Measurements from ENCODE around the gene E2F7. TPM values are rescaled to one million over a fixed set of nuclear protein-coding genes. Genes with fewer than 3 reads are reported as not detected.
A peak's percentile ranks its signal among the peaks of the same experiment; 100 is the strongest.

E2F7 gene, protein sequence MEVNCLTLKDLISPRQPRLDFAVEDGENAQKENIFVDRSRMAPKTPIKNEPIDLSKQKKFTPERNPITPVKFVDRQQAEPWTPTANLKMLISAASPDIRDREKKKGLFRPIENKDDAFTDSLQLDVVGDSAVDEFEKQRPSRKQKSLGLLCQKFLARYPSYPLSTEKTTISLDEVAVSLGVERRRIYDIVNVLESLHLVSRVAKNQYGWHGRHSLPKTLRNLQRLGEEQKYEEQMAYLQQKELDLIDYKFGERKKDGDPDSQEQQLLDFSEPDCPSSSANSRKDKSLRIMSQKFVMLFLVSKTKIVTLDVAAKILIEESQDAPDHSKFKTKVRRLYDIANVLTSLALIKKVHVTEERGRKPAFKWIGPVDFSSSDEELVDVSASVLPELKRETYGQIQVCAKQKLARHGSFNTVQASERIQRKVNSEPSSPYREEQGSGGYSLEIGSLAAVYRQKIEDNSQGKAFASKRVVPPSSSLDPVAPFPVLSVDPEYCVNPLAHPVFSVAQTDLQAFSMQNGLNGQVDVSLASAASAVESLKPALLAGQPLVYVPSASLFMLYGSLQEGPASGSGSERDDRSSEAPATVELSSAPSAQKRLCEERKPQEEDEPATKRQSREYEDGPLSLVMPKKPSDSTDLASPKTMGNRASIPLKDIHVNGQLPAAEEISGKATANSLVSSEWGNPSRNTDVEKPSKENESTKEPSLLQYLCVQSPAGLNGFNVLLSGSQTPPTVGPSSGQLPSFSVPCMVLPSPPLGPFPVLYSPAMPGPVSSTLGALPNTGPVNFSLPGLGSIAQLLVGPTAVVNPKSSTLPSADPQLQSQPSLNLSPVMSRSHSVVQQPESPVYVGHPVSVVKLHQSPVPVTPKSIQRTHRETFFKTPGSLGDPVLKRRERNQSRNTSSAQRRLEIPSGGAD
- 1 to 10 TPM in 1 of 2 donors, under 1 TPM in 1; 0.36 to 3.5 TPM for total RNA-seq

DNA sequence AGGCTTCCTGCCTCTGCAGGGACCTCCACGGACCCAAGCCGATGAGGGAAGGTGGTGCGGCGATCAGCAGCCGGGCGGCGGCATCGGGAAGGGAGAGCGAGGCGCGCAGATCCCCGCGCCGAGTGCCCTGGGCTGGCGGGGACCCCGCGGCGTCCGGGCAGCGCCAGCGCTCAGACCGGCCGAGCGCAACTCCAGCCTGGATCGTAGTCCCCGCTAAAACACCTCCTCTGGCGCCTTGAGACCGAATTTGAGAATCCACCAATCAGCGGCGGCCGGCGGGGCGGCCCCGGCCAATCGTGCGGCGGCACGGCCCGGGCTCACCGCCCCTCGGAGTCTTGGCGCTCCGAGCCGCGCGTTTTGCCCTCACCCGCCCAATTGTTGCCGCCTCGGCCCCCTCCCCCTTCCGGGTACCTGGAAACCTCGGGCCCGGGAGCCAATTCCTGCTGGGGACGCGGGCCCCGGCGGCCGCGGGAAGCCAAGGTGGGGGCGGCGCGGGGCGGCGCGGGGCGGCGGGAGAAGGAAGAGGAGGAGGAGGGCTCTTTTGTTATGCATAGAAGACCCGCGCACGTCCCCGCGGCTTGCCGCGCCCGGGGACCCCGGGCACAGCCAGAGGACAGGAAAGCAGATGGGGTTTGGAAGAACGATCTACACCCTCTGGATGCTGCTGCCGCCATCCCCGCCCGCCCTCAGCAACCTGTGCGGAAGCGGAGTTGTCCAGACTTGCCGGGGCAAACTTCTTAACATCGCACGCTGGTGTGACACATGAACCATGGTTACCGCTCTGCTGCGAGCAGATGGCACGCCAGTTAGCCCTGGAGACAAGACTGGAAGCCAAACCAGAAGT lies at the start of gene E2F7:
Gene E2F7 (minus strand): TSS at position 209 of the 844 bp plus-strand sequence. CDS start 934 bp downstream, outside the sequence.
- TF ChIP-seq POLR2AphosphoS5 (IDR thresholded peaks at IDR 0.05): no peak
- TF ChIP-seq POLR2A (IDR thresholded peaks at IDR 0.05): peak; percentile 23
- TF ChIP-seq, protein P1, sequence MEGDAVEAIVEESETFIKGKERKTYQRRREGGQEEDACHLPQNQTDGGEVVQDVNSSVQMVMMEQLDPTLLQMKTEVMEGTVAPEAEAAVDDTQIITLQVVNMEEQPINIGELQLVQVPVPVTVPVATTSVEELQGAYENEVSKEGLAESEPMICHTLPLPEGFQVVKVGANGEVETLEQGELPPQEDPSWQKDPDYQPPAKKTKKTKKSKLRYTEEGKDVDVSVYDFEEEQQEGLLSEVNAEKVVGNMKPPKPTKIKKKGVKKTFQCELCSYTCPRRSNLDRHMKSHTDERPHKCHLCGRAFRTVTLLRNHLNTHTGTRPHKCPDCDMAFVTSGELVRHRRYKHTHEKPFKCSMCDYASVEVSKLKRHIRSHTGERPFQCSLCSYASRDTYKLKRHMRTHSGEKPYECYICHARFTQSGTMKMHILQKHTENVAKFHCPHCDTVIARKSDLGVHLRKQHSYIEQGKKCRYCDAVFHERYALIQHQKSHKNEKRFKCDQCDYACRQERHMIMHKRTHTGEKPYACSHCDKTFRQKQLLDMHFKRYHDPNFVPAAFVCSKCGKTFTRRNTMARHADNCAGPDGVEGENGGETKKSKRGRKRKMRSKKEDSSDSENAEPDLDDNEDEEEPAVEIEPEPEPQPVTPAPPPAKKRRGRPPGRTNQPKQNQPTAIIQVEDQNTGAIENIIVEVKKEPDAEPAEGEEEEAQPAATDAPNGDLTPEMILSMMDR (IDR thresholded peaks at IDR 0.05): no peak
- WGBS: 0% methylated on average over 59 of the region's 87 CpGs
- intact Hi-C loops (cut with DNase I): loop anchor here (10.0 kb wide), 1 partner anchor 259 kb away; no protein-coding TSS in a partner anchor
- DNase-seq (ENCODE audit: low spot score): peak; percentile 88
- H3K36me3 ChIP-seq: no peaks in the 10 kb centered on the region
- H3K27me3 ChIP-seq (replicated peaks; ENCODE audit: insufficient read depth): no peaks in the 10 kb centered on the region
- H3K9me3 ChIP-seq: no peaks in the 10 kb centered on the region
- H3K27ac ChIP-seq: peak within 1 kb of the TSS; percentile 54 to 55
- peak within 1 kb of the TSS; percentile 52 to 61 for H3K4me3 ChIP-seq
- H3K4me1 ChIP-seq (replicated peaks): no peaks in the 10 kb centered on the region

DNA sequence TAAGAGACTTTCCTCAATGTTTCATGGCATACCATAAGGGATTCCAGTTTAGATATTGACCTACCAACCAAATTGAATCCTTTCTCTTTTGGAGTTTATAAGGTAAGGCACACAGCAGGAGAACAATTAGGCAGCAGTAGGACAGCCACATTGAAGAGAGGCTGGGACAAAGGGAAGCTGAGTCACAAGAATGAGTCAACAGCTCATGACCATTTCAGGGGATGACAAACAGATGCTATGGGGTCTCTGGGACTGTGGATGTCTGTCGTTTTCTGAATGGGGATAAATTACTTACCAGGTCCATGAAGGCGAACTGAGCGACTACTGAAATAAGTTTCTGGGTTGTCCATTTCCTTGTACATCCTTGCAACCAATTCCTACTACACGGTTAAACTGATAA lies 48.6 kb upstream of the E2F7 start:
- H3K27me3 ChIP-seq (replicated peaks; ENCODE audit: insufficient read depth): no peaks in the 10 kb centered on the region
- intact Hi-C loops (cut with DNase I): no loop called here
- H3K4me1 ChIP-seq (replicated peaks): no peaks in the 10 kb centered on the region
- 91% methylated on average over 4 of the region's 4 CpGs for WGBS
- H3K27ac ChIP-seq: no peak overlapping the region
- no peak overlapping the region for H3K4me3 ChIP-seq
- TF ChIP-seq POLR2A (IDR thresholded peaks at IDR 0.05): no peak
- TF ChIP-seq, protein P1 (IDR thresholded peaks at IDR 0.05): no peak
- no peak for TF ChIP-seq POLR2AphosphoS5 (IDR thresholded peaks at IDR 0.05)
- no peaks in the 10 kb centered on the region for H3K36me3 ChIP-seq
- no peak for DNase-seq (ENCODE audit: low spot score)
- no peaks in the 10 kb centered on the region for H3K9me3 ChIP-seq

DNA sequence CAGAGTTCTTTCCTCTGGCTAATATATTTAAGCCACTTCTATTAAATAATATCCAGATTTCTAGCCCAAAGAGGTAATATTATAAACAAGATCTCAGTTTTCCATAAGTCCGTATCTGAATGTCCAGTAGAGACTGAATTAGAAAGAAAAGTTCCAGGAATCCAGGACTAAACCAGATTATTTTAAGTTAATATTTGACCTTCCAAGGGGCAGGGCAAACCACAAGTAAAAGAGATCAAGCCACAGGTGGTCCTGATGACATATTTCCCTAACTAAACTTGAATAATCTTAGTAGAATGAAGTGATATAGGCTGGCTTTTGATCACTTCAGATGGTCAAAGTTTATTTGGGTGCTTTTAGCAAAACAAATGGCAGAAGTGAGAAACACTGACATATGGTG lies 43.3 kb upstream of the E2F7 start:
- no peak overlapping the region for H3K27ac ChIP-seq
- no peaks in the 10 kb centered on the region for H3K36me3 ChIP-seq
- intact Hi-C loops (cut with DNase I): no loop called here
- no peak overlapping the region for H3K4me3 ChIP-seq
- no peaks in the 10 kb centered on the region for H3K27me3 ChIP-seq (replicated peaks; ENCODE audit: insufficient read depth)
- 80% methylated on average over 1 of the region's 1 CpG for WGBS
- no peaks in the 10 kb centered on the region for H3K4me1 ChIP-seq (replicated peaks)
- TF ChIP-seq, protein P1 (IDR thresholded peaks at IDR 0.05): no peak
- TF ChIP-seq POLR2AphosphoS5 (IDR thresholded peaks at IDR 0.05) (no peak), POLR2A (IDR thresholded peaks at IDR 0.05) (no peak)
- no peak for DNase-seq (ENCODE audit: low spot score)
- H3K9me3 ChIP-seq: no peaks in the 10 kb centered on the region

DNA sequence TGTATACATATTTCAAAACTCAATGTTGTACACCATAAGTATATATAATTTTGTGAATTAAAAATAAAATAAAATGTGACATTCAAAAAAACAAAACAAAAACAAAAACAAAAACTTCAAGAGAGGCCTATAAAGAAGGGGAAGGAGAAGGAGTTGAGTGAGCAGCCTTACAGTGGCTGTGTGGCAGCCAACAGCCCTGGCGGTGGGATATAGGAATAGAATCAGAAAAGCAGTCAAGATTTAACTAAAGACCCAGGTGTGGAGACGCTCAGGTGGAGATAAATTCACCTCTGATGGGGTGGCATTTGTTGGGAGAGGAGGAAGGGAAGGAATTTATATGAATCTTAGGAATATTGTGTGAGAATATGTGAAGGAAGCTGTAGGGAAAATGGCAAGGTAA lies 41.8 kb upstream of the E2F7 start:
- H3K4me3 ChIP-seq: no peak overlapping the region
- intact Hi-C loops (cut with DNase I): no loop called here
- H3K4me1 ChIP-seq (replicated peaks): no peaks in the 10 kb centered on the region
- no peaks in the 10 kb centered on the region for H3K27me3 ChIP-seq (replicated peaks; ENCODE audit: insufficient read depth)
- WGBS: 68% methylated on average over 2 of the region's 2 CpGs
- no peaks in the 10 kb centered on the region for H3K36me3 ChIP-seq
- no peaks in the 10 kb centered on the region for H3K9me3 ChIP-seq
- DNase-seq (ENCODE audit: low spot score): no peak
- no peak overlapping the region for H3K27ac ChIP-seq
- TF ChIP-seq POLR2A (IDR thresholded peaks at IDR 0.05) (no peak), POLR2AphosphoS5 (IDR thresholded peaks at IDR 0.05) (no peak)
- TF ChIP-seq, protein P1 (IDR thresholded peaks at IDR 0.05): no peak
